Calu3 (cell line): ENCODE measurements around the gene PSORS1C2. TPM values are rescaled to one million over a fixed set of nuclear protein-coding genes. Genes with fewer than 3 reads are reported as not detected.
A peak's percentile ranks its signal among the peaks of the same experiment; 100 is the strongest.
"Not testable (repeated sequence)": the region's sequence is repeated elsewhere in the genome, so short reads cannot be mapped to it uniquely, and the experiment has no call there.

Experiments
- Bru-seq: library from RNA; stranded (reverse); fragments of 400-500 nt; gene quantifications from one replicate; lab custom pipeline; 2021; lab: Mats Ljungman, UMichigan
- BruChase-seq, 2 experiments: library from RNA; stranded (reverse); fragments of 400-500 nt; gene quantifications; one replicate each; lab custom pipeline; 2021; lab: Mats Ljungman, UMichigan
- BruUV-seq: library from RNA; stranded (reverse); fragments of 400-500 nt; replicated peaks from 2 replicates; lab custom pipeline; 2021; lab: Mats Ljungman, UMichigan
- CTCF ChIA-PET: fragments of 300-600 bp; sonication (Branson Sonifier 250); formaldehyde crosslinking; loops from one replicate; lab custom pipeline; 2022; ENCODE audit warnings: antibody characterized with exemption; lab: Charles Lee
- DNase-seq: peaks from one replicate; pipeline ENCODE4 v3.0.0; 2022
- H3K27ac Mint-ChIP-seq: one replicate; pipeline ENCODE4 v1.8.0; 2022; ENCODE audit warnings: mixed read lengths; ENCODE audit not compliant: unreplicated experiment
- H3K27me3 Mint-ChIP-seq: one replicate; pipeline ENCODE4 v1.8.0; 2022; ENCODE audit warnings: mixed read lengths; ENCODE audit not compliant: unreplicated experiment
- H3K36me3 Mint-ChIP-seq: one replicate; pipeline ENCODE4 v1.8.0; 2022; ENCODE audit warnings: mild to moderate bottlenecking, moderate library complexity, mixed read lengths; ENCODE audit not compliant: insufficient read depth, unreplicated experiment
- H3K4me1 Mint-ChIP-seq: one replicate; pipeline ENCODE4 v1.8.0; 2022; ENCODE audit warnings: mild to moderate bottlenecking, low read depth, mixed read lengths; ENCODE audit not compliant: unreplicated experiment
- H3K4me3 Mint-ChIP-seq: one replicate; pipeline ENCODE4 v1.8.0; 2022; ENCODE audit warnings: mild to moderate bottlenecking, low read depth, moderate library complexity, mixed read lengths; ENCODE audit not compliant: unreplicated experiment
- H3K9me3 Mint-ChIP-seq: one replicate; pipeline ENCODE4 v1.8.0; 2022; ENCODE audit warnings: low read depth, mixed read lengths; ENCODE audit not compliant: unreplicated experiment
- intact Hi-C: fragments of 100-400 bp; cut with micrococcal nuclease; formaldehyde crosslinking; loops from one replicate; pipeline ENCODE4 v1.10.0; 2022; ENCODE audit not compliant: unreplicated experiment
- long read RNA-seq: library from polyadenylated mRNA; stranded (forward); transcript quantifications from one replicate; pipeline ENCODE4 v2.0.0, GENCODE V29; 2022
- total RNA-seq: library from RNA; stranded (reverse); gene quantifications from 2 replicates; pipeline ENCODE4 v1.2.3, GENCODE V29; 2022
- TF ChIP-seq, protein P1 (sequence below): fragments of 200-600 bp; IDR thresholded peaks from one replicate; pipeline ENCODE4 v1.8.0; 2022; ENCODE audit warnings: antibody characterized with exemption; ENCODE audit not compliant: unreplicated experiment

The PSORS1C2 gene
- total RNA-seq: not detected in 2 replicates
- not detected for Bru-seq, nascent RNA
- percentile 17 among the genes with signal in this experiment for BruChase-seq, experiment 1, labeled RNA remaining after a 6-hour chase
- not detected for BruChase-seq, experiment 2, labeled RNA remaining after a 2-hour chase
- long read RNA-seq: 0 reads

- TF ChIP-seq, protein P1, sequence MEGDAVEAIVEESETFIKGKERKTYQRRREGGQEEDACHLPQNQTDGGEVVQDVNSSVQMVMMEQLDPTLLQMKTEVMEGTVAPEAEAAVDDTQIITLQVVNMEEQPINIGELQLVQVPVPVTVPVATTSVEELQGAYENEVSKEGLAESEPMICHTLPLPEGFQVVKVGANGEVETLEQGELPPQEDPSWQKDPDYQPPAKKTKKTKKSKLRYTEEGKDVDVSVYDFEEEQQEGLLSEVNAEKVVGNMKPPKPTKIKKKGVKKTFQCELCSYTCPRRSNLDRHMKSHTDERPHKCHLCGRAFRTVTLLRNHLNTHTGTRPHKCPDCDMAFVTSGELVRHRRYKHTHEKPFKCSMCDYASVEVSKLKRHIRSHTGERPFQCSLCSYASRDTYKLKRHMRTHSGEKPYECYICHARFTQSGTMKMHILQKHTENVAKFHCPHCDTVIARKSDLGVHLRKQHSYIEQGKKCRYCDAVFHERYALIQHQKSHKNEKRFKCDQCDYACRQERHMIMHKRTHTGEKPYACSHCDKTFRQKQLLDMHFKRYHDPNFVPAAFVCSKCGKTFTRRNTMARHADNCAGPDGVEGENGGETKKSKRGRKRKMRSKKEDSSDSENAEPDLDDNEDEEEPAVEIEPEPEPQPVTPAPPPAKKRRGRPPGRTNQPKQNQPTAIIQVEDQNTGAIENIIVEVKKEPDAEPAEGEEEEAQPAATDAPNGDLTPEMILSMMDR: no peak
- H3K36me3 Mint-ChIP-seq: peaks cover 31% of the 10 kb centered on the region
- DNase-seq: no peak
- H3K27ac Mint-ChIP-seq: no peak within 1 kb of the TSS
- CTCF ChIA-PET: interaction anchor here (0.5 to 3.4 kb wide), 4 partner anchors 9 to 228 kb away, joined by 4 to 43 read pairs (median 8); no protein-coding TSS in a partner anchor
- peak within 1 kb of the TSS; percentile 48 for H3K4me3 Mint-ChIP-seq
- BruUV-seq: no TSS peak
- H3K27me3 Mint-ChIP-seq: no peaks in the 10 kb centered on the region
- intact Hi-C loops: no loop called here
- H3K4me1 Mint-ChIP-seq: peaks cover 29% of the 10 kb centered on the region
- no peaks in the 10 kb centered on the region for H3K9me3 Mint-ChIP-seq
These were observed at the start of gene PSORS1C2 for GRCh38 chr6:31138982-31139381. PSORS1C2 (minus strand) TSS chr6:31139066; CDS start chr6:31139026, 40 bp downstream.

GRCh38 chr6:31187780-31188194 is 48.9 kb upstream of the PSORS1C2 start:
- intact Hi-C loops: no loop called here

DNA sequence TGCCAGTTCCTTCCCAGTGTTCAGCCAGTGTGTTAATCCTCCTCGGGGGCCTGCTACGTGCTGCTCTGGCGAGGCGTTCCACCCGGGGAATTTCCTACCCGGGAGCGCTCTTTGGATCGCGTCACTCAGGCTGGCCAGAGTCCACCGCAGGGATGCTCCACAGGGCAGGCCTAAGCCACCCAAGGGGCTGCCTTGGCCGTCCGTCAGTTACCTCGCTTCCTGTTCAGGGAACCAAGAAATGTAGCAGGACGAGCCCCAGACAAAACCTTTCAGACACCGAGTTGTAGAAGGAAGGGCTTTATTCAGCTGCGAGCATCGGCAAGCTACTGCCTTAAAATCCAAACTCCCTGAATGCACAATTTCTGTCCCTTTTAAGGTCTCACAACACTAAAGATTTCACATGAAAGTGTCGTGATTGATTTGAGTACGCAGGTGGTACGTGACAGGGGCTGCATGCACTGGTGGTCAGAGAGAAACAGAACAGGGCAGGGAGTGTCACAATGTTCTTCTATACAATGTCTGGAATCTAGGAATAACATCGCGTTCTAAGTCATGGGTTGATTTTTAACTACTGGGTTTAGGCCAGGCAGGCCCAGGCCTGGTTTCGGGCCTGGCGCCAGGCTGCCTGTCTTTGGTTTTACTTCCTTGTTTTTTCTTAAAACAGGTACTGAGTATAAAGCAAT is 47.3 kb upstream of the PSORS1C2 start:
- peaks cover 21% of the 10 kb centered on the region for H3K4me1 Mint-ChIP-seq
- no TSS peak for BruUV-seq
- no peaks in the 10 kb centered on the region for H3K9me3 Mint-ChIP-seq
- H3K4me3 Mint-ChIP-seq: peak overlapping the region; percentile 91
- no peaks in the 10 kb centered on the region for H3K27me3 Mint-ChIP-seq
- peak overlapping the region; percentile 97 for H3K27ac Mint-ChIP-seq
- intact Hi-C loops: no loop called here
- peaks cover 58% of the 10 kb centered on the region for H3K36me3 Mint-ChIP-seq
- TF ChIP-seq, protein P1: no peak
- CTCF ChIA-PET: interaction anchor here (0.7 to 1.6 kb wide), 6 partner anchors 11 to 150 kb away, joined by 3 to 4 read pairs (median 4); partner anchors contain the start of gene TCF19
- DNase-seq: peak; percentile 83

More at GRCh38 chr6:31187780-31188194, 48.9 kb upstream of the PSORS1C2 start:
- H3K27ac Mint-ChIP-seq: peak overlapping the region; percentile 97
- peak overlapping the region; percentile 91 for H3K4me3 Mint-ChIP-seq
- peaks cover 53% of the 10 kb centered on the region for H3K36me3 Mint-ChIP-seq
- peak; percentile 68 for DNase-seq
- CTCF ChIA-PET: interaction anchor here (0.6 to 1.5 kb wide), 8 partner anchors 13 to 263 kb away, joined by 3 to 5 read pairs (median 4); partner anchors contain the start of genes PSORS1C1 and TCF19
- BruUV-seq: no TSS peak
- TF ChIP-seq, protein P1: no peak
- peaks cover 21% of the 10 kb centered on the region for H3K4me1 Mint-ChIP-seq
- H3K9me3 Mint-ChIP-seq: no peaks in the 10 kb centered on the region
- H3K27me3 Mint-ChIP-seq: no peaks in the 10 kb centered on the region

DNA sequence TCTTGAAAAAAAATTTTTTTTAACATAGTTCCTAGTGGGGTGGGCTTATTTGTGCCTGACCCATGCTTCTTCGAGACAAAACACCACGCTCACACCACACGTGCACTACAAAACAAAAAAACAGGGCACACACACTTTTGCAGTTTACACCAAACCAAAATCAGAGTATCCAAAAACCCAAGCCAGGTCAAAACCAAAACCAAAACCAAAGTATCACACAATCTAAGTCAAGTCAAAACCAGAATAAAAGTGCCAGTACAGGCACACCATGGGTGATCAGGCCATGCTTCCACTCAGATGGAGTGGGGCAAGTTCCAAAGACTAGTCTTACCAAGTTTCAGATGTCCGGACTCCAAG is 46.8 kb upstream of the PSORS1C2 start:
- H3K36me3 Mint-ChIP-seq: peaks cover 63% of the 10 kb centered on the region
- H3K27me3 Mint-ChIP-seq, intact Hi-C loops, DNase-seq, H3K9me3 Mint-ChIP-seq: not testable (repeated sequence)
- TSS peak; percentile 56 for BruUV-seq
- peak overlapping the region; percentile 97 for H3K27ac Mint-ChIP-seq
- peak overlapping the region; percentile 91 for H3K4me3 Mint-ChIP-seq
- CTCF ChIA-PET: interaction anchor here (0.8 to 1.6 kb wide), 2 partner anchors 27 to 71 kb away, joined by 3 to 4 read pairs; partner anchors contain the start of gene TCF19
- H3K4me1 Mint-ChIP-seq: peaks cover 24% of the 10 kb centered on the region

GRCh38 chr6:31183859-31184258 is 45.0 kb upstream of the PSORS1C2 start:
- peaks cover 79% of the 10 kb centered on the region for H3K36me3 Mint-ChIP-seq
- TSS peak; percentile 54 for BruUV-seq
- H3K4me1 Mint-ChIP-seq: peaks cover 42% of the 10 kb centered on the region
- peak overlapping the region; percentile 89 for H3K27ac Mint-ChIP-seq
- CTCF ChIA-PET: interaction anchor here (0.7 to 1.5 kb wide), 4 partner anchors 25 to 216 kb away, joined by 3 to 4 read pairs (median 4); partner anchors contain the start of gene TCF19
- peak overlapping the region; percentile 91 for H3K4me3 Mint-ChIP-seq
- H3K9me3 Mint-ChIP-seq, intact Hi-C loops, H3K27me3 Mint-ChIP-seq, DNase-seq: not testable (repeated sequence)

DNA sequence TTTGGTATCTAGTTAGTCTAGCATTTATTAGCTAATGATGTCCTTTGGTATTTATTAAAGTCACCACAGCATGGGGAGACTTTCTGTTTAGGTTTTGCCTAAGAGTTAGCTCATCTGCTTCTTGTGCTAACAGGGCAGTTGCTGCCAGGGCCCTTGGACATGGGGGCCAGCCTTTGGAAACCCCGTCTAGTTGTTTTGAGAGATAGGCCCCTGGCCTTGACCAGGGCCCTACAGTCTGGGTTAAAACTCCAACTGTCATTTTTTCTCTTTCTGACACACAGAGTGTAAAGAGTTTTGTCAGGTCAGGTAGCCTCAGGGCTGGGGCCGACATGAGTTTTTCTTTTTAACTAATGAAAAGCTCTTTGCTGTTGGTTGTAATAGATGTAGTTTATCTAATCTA is 44.4 kb upstream of the PSORS1C2 start:
- CTCF ChIA-PET: interaction anchor here (0.7 to 1.5 kb wide), 4 partner anchors 9 to 216 kb away, joined by 3 to 4 read pairs (median 4); partner anchors contain the start of gene TCF19

More for the DNA sequence above, 44.4 kb upstream of the PSORS1C2 start:
- intact Hi-C loops, H3K9me3 Mint-ChIP-seq, H3K27me3 Mint-ChIP-seq, BruUV-seq, DNase-seq: not testable (repeated sequence)
- Mint-ChIP-seq H3K36me3 (peaks cover 85% of the 10 kb centered on the region), H3K4me3 (peak overlapping the region; percentile 91), H3K27ac (peak overlapping the region; percentile 89), H3K4me1 (peaks cover 48% of the 10 kb centered on the region)
